KBM-7 (cell line): ENCODE results near the gene EVC.
"Not testable (repeated sequence)": the region's sequence is repeated elsewhere in the genome, so short reads cannot be mapped to it uniquely, and the experiment has no call there.

Source experiments
- DNase-seq: peaks from one replicate; pipeline ENCODE4 v3.0.0-alpha.2; 2015
- in situ Hi-C: fragments of 300-500 bp; cut with MboI; formaldehyde crosslinking; loops from 2 replicates; pipeline ENCODE4 v1.14.3; 2020; ENCODE audit warnings: low sequenced_read_pairs, low pct_unique_long_range_greater_than_20kb, mixed read lengths

EVC gene

DNA sequence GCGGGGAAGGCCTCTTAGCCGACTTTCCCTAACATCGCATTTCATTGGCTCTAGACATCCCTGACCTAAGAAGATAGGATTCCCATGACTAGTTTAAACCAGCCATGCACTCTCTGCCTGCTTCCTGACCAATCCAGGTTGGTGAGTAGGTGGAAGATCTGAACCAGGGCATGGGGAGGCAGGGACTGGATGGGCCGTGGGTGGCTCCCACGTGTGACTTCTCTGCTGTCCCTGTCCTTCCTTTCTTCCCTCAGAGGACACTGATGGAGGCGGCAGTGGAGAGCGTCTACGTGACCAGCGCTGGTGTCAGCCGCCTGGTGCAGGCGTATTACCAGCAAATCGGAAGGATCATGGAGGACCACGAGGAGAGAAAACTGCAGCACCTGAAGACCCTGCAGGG lies 90.7 kb downstream of the EVC start:
- DNase-seq = no peak
- in situ Hi-C loops = no loop called here

DNA sequence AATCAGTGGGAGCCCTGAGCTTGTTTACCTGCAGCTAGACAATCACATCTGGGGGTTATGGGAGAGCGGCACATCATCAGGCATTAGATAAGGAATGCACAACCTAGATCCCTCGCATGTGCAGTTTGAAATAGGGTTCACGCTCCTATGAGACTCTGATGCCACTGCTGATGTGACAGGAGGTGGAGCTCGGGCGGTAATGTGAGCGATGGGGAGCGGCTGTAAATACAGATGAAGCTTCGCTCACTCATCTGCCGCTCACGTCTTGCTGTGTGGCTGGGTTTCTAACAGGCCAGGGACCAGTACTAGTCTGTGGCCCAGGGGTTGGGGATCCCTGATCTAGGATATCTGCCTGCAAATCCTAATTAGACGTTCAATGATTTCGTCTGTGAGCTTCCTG lies 91.6 kb downstream of the EVC start:
- in situ Hi-C loops = no loop called here
- DNase-seq = no peak

GRCh38 chr4:5804656-5805055 lies 93.7 kb downstream of the EVC start:
- no peak for DNase-seq
- in situ Hi-C loops = no loop called here

GRCh38 chr4:5805270-5805669 lies 94.3 kb downstream of the EVC start:
- in situ Hi-C loops = no loop called here
- no peak for DNase-seq

DNA sequence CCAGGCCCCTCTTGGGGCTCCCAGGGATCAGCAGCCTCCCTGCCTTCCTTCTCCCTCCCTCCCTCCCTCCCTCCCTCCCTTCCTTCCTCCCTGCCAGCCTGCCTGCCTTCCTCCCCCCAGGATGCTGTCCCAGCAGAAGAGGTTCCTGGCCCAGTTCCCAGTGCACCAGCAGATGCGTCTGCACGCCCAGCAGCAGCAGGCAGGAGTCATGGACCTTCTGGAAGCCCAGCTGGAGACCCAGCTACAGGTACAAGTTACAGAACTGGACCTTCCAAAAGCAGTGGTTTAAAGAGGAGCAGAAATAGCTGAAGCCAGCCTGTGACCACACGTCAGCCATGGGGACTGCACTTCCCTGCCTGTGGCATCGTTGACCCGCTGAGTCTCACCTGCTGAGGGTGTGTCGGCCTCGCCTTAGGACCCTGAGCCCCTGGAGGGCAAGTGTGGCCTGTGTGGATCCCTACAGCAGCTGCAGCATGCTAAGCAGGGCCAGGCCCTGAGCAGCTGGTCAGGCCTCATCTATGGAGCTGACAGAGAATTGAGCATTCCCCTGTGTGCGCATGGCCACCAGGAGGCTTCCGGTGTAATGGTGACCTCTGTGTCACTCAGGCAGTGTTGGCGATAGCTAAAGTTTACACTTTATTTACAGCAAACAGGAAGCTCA lies 97.2 kb downstream of the EVC start:
- no peak for DNase-seq
- in situ Hi-C loops = no loop called here

- in situ Hi-C loops = no loop called here
- DNase-seq = no peak
These were observed 98.3 kb downstream of the EVC start for GRCh38 chr4:5809216-5809776.

DNA sequence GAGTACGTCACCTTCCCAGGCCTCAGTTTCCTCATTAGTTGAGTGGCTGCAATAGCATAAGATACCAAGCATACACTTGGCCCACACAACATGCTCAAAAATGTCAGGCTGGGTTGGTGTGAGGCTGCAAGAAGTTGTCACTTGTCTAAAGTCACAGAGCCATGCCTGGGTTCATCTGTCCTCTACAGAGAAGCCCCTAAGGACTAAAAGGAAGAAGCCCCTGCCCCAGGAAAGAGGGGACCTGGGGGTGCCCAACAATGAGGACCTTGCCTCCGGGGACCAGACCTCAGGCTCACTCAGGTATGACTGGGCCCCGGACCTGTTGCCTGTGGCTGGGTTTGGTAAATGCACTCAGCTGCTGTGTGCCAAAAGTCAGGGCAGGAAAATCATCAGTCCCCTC lies 99.2 kb downstream of the EVC start:
- no peak for DNase-seq

DNA sequence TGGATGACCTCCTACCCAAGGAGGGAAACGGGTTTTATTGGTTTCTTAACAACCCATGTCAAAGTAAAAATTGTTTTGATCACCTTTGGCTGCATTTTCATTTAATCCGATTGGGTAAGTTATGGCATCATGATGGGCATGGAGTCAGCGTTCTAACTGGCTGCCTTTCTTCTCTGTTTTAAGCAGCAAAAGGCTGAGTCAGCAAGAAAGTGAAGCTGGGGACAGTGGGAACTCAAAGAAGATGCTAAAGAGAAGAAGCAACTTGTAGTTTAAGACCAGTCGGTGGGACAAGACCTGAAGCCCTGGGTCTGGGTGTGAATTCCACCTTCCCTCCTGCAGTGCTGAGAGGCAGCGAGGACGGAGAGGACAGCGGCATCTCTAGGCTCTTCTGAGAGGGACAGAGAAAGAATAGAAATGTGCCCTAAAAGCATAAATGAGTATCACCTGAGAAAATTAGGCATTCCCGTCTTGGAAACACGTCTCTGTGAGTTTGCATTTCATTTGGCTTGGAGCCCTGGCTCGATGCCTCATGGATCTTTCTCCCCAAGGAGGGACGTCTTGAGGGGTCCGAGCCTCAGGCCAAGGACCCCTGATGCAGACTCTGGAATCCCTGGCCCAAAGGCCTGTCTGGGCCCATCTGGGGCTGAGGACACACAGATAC lies 99.9 kb downstream of the EVC start:
- DNase-seq = no peak
- in situ Hi-C loops = no loop called here

More for the DNA sequence above, 99.2 kb downstream of the EVC start:
- in situ Hi-C loops = no loop called here

- DNase-seq, in situ Hi-C loops: not testable (repeated sequence)
These were observed 101.1 kb downstream of the EVC start for GRCh38 chr4:5812057-5812456.

DNA sequence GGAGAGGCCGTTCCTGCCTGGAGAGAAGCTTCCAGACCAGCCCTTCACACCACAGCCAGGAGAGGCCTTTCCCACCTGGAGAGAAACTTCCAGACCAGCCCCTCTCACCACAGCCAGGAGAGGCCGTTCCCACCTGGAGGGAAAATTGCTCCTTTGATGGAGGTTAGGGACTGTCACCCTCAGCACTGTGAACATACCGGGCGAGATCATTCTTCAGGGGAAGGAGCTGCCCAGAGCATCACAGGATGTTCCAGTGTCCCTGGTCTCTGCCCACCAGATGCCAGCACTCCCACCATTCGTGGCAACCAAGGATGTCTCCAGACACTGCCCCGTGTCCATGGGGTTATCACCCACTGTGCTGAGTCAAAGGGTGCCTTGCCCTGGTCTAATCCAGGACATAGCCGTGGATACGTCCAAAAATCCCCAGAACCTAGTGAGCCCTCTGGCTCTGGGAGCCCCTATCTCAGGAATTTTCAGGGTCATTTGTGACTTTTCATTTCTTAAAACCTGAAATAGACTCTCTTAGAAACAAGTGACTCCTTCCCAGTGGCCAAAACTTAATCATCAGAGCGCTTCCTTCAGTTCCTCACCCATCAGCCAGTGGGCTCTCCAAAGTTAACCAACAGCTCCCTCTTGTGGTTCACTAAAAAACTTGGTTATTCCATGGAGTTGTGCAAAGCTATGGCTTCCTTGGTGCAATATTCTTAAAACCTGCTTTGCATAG lies 101.7 kb downstream of the EVC start:
- in situ Hi-C loops = no loop called here
- DNase-seq = peak; percentile 58

- in situ Hi-C loops = no loop called here
- no peak for DNase-seq
These were observed 102.9 kb downstream of the EVC start for GRCh38 chr4:5813882-5814255.

GRCh38 chr4:5814421-5814820 lies 103.4 kb downstream of the EVC start:
- in situ Hi-C loops = no loop called here
- no peak for DNase-seq

GRCh38 chr4:5815641-5816040 lies 104.6 kb downstream of the EVC start:
- in situ Hi-C loops = no loop called here

DNA sequence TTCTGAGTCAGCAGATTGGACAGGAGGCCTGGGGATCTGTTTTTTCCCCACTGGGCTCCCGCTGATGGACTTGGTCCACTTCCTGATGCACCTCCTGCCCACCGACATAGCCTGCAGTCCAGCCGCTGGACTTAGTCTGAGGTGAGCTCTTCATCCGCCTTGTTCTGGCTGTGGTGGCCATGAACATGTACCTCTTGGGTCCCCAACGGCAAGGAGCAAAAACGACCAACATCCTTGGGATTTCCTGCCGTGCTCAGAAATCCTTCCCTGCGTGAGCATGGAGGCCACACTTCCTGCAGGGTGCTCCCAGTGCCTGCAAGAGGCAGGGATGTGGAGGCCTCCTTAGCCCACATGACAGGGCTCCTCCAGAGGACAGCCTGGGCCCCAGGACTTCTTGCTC lies 105.1 kb downstream of the EVC start:
- DNase-seq = no peak

More at GRCh38 chr4:5815641-5816040, 104.6 kb downstream of the EVC start:
- no peak for DNase-seq

GRCh38 chr4:5816851-5817375 lies 105.9 kb downstream of the EVC start:
- DNase-seq = no peak
- in situ Hi-C loops = no loop called here

More for the DNA sequence above, 105.1 kb downstream of the EVC start:
- in situ Hi-C loops = no loop called here

DNA sequence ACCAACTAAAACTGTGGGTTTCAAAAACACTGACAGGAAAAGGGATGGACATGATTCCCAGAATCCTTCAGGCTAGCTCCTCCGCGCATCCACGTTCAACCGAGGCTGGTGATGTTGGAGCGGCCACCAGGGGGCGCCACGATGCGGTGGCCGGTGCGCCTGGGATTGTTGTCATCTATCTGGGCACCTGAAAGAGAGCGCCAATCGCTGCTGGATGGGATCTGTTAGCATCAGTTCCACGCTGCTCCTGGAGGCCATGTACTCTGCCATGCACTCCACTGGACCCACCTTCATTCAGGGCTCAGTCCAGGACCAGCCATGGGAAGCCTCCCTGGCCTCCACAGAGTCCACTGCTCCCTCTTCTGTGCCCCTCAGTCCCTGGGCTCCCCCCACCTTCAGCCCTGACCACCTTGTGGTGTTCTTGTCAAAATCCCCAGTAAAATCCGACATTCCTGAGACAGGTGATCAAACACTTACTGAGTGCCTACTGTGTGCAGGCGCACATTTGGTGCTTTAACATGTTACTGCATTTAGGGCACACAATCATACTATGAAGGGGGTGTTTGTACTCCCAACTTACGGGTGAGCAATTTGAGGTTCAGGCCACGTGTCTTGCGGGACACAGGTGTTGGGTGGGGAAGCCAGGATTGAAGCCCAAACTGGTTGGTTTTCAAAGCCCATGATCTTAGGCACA lies 110.8 kb downstream of the EVC start:
- no peak for DNase-seq
- in situ Hi-C loops = no loop called here

DNA sequence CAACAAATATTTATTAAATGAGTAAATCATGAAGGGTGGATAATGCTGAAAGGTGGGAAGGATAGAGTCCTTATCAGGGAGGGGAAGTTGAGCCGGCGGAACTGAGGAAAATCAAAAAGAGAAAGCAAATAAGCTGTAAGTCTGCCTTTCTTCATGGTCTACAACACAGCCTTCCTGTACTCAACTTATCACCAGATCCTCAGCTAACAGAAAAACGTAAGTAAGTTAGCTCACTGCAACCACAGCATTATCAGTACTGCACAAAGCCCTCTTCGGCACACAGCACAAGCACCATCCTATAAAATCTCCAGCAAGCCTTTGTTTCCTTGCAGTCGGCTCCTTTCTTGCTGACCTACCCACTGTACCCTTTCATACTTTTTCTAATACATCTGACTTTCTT lies 111.6 kb downstream of the EVC start:
- in situ Hi-C loops = no loop called here

DNA sequence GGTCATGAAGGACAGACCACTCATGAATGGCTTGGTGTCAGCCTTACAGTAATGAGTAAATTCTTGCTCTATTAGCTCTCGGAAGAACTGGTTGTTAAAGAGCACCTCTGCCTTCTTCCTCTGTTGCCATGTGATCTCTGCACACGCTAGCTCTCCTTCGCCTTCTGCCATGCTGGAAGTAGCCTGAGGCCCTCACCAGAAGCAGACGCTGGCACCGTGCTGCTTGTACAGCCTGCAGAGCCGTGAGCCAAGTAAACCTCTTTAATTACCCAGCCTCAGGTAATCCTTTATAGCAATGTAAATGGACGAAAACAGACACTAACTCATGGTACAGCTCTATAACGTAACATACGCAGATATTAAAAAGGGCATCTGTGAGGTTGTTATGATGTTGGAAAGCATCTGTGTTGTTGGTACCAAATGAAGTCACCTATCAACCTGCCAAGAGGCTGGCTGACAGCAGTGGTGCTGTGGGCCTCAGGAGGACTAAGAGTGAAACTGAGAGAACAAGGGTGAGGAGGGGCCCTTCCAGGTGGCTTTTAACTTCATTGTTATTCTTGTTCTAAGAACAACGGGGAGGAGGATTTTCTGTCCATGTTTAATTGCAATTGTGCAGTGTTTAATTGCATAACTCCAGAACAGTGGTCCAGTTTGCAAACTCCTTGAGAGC lies 112.7 kb downstream of the EVC start:
- DNase-seq = no peak
- in situ Hi-C loops = no loop called here

More for the DNA sequence above, 111.6 kb downstream of the EVC start:
- no peak for DNase-seq

DNA sequence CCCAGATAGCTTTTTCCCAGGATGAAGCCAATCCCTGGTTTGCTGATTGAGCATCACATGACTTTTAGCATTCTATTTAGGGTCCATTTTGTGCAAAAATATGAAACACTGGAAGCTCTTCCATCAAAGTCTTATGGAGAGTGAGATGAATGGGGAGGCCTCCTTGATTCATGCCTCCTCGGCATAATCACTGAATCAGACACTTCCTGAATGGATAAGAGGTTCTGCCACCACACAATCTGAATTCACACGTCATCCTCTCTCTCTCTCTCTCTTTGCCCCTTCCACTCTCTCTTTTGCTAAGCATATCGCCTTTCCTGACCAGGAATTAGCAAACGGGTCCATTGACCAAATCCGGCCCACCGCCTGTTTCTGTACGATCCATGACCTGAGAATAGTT lies 113.2 kb downstream of the EVC start:
- in situ Hi-C loops = no loop called here
- DNase-seq = no peak
